CD4-positive, alpha-beta T cell treated with Interleukin-2 at 100 ng/mL for 4 hours (primary cell): ENCODE measurements around the gene MRGPRX3.
"Not testable (repeated sequence)": the region's sequence is repeated elsewhere in the genome, so short reads cannot be mapped to it uniquely, and the experiment has no call there.

ENCODE experiments used
- DNase-seq: peaks from one replicate; pipeline ENCODE4 v3.0.0-alpha.2; 2020; ENCODE audit warnings: low spot score

MRGPRX3 gene

DNA sequence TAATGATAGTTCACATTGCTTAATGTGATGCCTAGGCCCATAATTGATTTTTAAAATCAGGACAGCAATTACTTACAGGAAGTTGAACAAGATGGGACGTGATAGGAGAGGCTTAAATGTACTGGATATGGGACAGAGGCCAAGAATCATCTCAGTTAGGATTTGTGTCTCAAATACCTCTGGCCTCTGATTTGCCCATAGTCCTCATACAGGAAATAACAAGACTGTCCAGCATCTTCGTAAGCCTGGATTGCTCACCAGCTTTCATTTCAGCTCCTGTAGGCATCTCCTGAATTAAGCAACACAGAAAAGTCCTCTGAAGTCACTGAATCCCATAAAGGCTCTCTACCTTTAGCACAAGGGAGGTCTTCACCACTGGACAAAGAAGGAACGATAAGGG lies at the start of gene MRGPRX3:
Gene MRGPRX3 (plus strand): TSS at position 231 of the 400 bp plus-strand sequence. CDS start 4,632 bp downstream, outside the sequence.
- no peak for DNase-seq

- no peak for DNase-seq
Observed at GRCh38 chr11:18088366-18088765, 44.0 kb upstream of the MRGPRX3 start.

- DNase-seq = no peak
Observed at GRCh38 chr11:18088966-18089365, 43.4 kb upstream of the MRGPRX3 start.

- no peak for DNase-seq
Observed at GRCh38 chr11:18091731-18092130, 40.6 kb upstream of the MRGPRX3 start.

DNA sequence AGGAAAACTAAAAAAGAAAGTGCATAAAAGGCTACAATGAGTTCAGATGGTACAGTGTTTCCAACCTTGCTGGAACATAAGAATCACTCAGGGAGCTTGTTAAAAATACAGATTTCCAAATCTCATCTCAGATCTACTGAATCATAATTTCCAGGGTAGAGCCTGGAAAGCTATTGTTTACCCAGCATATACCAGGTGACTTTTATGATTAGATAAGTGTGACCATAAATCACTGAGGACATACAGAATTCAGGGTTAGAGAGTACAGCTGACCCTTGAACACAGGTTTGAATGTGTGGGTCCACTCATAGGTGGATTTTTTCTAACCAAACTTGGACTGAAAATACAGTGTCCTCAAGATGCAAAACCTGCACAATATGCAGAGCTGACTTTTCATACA lies 38.4 kb upstream of the MRGPRX3 start:
- DNase-seq = no peak

- DNase-seq = no peak
Observed at GRCh38 chr11:18100926-18101656, 31.3 kb upstream of the MRGPRX3 start.

GRCh38 chr11:18105086-18105801 lies 27.1 kb upstream of the MRGPRX3 start:
- DNase-seq = no peak

DNA sequence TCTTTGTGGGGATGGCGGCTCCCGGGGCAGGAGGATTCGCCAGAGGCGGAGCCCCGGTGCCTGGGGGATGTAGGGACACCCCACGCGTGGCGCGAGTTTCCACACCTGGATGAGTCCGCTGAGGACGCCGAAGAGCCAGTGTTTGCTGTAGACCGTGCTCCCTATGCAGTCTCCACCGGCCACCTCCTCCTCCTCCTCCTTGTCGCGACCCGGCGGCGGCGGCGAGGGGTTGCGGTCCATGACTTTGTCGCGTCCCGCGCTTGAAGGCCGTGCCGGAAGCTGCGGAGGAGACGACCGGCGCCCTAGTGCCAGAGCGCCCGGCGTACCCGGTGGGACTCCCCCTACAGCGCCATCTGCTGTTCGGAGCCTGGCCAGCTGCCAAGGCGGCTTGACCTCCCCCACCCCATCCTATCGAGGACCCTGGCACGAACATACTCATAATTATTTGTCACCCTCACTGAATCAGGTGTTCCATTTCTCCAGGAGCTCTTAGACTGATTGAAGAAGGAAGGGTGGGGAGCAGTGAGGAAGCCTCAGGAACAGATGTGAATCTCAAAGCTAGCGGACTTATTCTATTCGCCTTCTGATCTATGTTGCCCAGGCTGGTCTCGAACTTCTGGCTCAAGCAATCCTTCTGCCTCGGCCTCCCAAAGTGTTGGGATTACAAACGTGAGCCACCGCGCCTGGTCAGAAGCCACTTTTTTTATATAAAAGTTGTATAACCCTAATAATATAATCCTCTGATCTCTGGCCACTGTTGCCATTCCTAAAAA lies 26.4 kb upstream of the MRGPRX3 start, which contains the start of gene SAAL1:
Gene SAAL1 (minus strand): TSS at position 281 of the 773 bp plus-strand sequence. CDS start 41 bp downstream, at position 240.
- DNase-seq = peak; percentile 90

GRCh38 chr11:18106688-18107087 lies 25.7 kb upstream of the MRGPRX3 start:
- peak; percentile 4 for DNase-seq

GRCh38 chr11:18108254-18108653 lies 24.1 kb upstream of the MRGPRX3 start:
- DNase-seq = no peak

DNA sequence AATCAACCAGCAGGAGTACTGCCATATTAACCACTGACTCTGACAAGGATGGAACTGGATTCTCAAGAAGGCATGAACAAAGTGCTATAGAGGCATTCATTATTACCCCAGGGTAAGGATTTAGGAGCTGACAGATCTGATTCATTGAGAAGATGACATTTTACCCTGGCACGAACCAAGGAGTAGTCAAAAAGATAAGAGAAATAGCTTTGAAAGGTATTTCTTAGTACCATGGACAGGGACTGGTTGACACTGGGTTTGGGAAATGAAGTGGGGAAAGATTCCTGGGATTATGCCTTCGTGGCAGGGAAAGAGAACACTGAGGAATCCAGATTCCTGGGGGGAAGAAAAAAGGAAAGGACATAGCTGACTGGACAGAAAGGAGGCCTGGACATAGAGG lies 21.4 kb upstream of the MRGPRX3 start:
- no peak for DNase-seq

DNA sequence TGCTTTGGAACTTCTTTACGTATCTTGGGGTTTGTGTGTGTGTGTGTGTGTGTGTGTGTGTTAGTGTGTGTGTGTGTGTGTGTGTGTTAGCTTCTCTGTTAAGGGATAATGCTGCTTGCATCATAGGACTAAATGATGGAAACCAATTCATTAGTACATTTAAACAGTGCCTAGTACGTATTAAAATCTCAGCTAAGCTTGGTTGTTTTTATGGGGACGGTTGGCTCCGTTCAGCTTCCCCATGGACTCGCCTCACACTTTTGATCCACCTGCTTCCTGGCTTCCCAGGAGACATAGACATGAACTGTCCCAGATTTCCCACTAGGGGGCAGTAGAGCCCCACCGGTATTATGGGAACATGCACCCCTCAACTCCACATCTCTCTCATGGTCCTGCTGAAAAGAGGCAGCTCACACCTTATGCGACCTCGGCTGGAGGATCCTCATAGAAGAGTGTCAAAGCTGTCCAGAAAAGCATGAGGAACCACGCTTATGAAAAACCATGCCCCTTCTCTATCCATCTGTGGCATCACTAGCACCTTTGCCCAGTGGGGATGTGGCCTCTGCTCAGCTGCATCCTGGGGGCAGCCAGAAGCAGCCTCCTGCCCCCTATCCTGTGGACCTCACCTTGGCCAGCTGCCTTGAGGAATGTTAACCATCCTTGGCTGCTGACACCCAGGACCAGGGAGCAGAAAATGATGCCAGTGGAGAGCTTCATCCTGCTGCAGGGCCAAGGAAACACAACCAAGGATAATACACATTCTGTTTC lies 16.8 kb upstream of the MRGPRX3 start:
- DNase-seq = peak; percentile 70

DNA sequence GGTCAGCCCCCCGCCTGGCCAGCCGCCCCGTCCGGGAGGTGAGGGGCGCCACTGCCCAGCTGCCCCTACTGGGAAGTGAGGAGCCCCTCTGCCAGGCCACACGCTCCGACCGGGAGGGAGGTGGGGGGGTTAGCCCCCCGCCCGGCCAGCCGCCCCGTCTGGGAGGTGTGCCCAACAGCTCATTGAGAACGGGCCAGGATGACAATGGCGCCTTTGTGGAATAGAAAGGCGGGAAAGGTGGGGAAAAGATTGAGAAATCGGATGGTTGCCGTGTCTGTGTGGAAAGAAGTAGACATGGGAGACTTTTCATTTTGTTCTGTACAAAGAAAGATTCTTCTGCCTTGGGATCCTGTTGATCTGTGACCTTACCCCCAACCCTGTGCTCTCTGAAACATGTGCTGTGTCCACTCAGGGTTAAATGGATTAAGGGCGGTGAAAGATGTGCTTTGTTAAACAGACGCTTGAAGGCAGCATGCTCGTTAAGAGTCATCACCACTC lies 11.0 kb upstream of the MRGPRX3 start:
- not testable (repeated sequence) for DNase-seq

DNA sequence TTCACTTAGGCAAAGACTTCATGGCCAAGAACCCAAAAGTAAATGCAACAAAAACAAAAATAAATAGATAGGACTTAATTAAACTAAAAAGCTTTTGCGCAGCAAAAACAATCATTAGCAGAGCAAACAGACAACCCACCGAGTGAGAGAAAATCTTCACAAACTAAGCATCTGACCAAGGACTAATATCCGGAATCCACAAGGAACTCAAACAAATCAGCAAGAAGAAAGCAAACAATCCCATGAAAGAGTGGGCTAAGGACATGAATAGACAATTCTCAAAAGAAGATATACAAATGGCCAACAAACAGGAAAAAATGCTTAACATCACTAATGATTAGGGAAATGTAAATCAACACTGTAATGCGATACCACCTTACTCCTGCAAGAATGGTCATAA lies 1.3 kb upstream of the MRGPRX3 start:
- DNase-seq = not testable (repeated sequence)

DNA sequence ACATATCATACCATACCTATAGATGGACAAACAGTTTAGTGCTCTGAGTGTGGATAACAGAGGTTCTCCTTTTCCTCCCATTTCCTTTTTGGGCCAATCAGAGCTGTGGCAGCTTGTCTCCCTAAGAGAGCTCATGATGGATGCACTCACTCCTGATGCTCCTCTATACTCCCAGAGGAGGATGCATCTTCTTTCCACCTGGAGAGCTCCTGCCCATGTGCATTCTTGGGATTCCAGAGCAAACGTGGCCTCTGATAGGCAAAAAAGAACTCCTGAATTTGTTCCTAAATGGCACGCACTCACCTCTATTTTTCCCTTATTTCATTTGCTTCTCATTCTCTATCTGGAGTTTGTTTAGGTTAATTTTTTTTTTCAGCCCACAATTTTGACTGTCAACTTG lies 2.9 kb downstream of the MRGPRX3 start:
- DNase-seq = no peak

DNA sequence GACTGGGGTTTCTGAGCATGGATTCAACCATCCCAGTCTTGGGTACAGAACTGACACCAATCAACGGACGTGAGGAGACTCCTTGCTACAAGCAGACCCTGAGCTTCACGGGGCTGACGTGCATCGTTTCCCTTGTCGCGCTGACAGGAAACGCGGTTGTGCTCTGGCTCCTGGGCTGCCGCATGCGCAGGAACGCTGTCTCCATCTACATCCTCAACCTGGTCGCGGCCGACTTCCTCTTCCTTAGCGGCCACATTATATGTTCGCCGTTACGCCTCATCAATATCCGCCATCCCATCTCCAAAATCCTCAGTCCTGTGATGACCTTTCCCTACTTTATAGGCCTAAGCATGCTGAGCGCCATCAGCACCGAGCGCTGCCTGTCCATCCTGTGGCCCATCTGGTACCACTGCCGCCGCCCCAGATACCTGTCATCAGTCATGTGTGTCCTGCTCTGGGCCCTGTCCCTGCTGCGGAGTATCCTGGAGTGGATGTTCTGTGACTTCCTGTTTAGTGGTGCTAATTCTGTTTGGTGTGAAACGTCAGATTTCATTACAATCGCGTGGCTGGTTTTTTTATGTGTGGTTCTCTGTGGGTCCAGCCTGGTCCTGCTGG lies 4.9 kb downstream of the MRGPRX3 start:
- DNase-seq = no peak

DNA sequence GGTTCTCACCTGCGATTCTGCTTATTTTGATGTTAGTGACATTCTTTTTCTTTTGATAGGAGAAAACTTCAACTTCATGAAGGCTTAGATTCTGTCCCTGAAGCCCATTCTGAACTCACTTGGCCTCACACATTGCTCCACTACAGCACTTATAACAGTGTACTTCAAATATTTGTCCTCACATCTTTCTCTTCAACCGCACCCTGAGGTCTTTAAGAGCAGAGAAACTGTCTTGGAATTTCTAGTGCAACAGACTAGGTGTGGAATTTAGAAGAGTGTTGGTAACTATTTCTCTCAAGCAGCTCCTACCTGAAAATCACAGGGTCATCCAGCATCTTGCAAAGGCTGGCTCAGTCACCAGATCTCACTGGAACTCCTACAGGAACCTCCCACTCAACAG lies 7.8 kb downstream of the MRGPRX3 start:
- no peak for DNase-seq

GRCh38 chr11:18144243-18144642 lies 11.9 kb downstream of the MRGPRX3 start:
- no peak for DNase-seq

DNA sequence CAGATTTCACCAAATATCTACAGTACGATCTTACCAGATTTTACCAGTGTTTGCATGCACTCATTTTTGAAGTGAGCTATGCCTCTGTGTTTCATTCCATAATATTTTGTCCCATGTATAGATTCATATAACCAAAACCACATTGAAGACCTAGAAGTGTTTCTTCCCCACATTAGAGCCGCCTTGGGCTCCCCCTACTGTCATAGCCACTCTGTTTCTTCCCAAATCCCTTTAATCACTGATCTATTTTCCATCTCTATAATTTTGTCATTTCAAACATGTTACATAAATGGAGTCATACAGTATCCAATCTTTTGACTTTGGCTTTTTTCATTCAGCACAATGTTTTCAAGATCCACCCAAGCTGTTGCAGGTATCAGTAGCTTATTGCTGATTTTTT lies 12.7 kb downstream of the MRGPRX3 start:
- DNase-seq = no peak

DNA sequence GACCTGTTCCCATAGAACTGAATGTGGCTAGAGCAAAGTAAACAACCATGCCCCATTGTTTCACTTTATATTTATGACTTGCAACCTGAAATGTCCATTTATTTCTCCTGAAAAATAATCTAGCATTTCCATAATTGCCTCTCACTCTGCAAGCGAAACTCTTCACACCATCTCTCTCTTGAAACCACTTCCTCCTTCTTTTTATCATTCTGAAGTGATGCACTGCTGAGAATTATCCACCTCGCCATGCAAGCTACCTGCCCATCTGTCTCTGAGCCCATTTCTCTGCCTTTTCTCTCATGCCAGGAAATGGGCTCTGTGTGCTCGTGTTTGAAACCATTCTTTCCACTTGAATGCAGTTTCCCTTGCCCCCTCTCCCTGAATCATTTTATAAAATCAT lies 13.5 kb downstream of the MRGPRX3 start:
- DNase-seq = no peak

- no peak for DNase-seq
Observed at GRCh38 chr11:18151581-18151980, 19.2 kb downstream of the MRGPRX3 start.
